Suppressor macrophage treated with lipopolysaccharide for 4 hours (primary cell): ENCODE results near the gene DNAJC10.
"Not testable (repeated sequence)": the region's sequence is repeated elsewhere in the genome, so short reads cannot be mapped to it uniquely, and the experiment has no call there.

Source experiments
- DNase-seq: peaks from one replicate; pipeline ENCODE4 v3.0.0-alpha.2; 2020

The DNAJC10 gene

DNA sequence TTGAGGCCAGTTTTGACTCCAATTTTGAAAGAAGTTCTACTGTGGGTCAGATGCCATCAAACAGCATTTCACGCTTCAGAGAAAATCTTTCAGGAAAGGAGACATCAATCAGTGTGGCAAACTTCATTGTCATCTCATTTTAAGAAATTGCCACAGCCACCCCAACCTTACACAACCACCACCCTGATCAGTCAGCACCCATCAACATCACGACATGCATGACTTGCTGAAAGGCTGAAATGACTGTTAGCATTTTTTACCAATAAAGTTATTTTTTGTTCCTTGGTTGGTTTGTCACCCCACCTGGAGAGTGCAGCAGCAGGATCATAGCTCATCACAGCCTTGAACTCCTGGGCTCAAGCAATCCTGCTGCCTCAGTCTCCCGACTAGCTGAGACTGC, 10.4 kb downstream of the DNAJC10 start:
- no peak for DNase-seq

DNA sequence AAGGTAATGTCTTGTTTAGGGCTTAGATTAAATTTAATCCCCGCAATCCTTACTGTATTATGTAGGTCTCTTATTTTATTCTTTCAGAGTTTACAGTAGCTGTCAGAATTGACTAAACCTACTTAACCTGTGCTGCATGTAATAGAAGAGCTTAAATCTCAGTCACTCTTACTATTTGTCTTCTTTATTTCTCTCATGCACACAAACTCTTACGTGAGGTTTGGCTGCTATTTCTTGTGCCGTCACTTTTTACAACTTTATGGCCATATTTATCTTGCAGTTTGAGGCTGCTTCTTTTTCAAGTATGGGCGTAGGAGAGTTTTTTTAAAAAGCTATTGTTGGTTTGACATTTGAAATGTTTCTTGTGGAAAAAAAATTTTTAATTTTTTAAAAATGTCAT, 12.0 kb downstream of the DNAJC10 start:
- DNase-seq, result no peak

GRCh38 chr2:182729710-182730339, 13.8 kb downstream of the DNAJC10 start:
- no peak for DNase-seq

GRCh38 chr2:182730486-182730885, 14.4 kb downstream of the DNAJC10 start:
- no peak for DNase-seq

GRCh38 chr2:182732736-182733135, 16.7 kb downstream of the DNAJC10 start:
- DNase-seq, result no peak

DNA sequence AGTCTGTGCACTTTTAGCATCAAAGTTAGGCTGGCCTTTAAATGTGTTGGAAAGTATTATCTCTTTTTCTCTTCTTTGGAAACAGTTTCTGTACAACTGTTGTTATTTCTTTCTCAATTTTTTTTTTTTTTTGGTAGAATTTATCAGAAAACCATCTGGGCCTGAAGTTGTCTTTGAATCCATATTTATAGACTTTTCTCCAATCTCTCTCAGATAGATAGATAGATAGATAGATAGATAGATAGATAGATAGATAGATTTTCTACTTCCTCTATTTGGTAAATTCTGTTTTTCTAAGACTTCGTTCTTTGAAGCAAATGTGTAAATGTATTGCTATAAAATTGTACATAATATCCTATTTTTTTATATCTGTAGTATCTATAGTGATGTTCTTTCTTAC, 17.5 kb downstream of the DNAJC10 start:
- DNase-seq, result no peak

DNA sequence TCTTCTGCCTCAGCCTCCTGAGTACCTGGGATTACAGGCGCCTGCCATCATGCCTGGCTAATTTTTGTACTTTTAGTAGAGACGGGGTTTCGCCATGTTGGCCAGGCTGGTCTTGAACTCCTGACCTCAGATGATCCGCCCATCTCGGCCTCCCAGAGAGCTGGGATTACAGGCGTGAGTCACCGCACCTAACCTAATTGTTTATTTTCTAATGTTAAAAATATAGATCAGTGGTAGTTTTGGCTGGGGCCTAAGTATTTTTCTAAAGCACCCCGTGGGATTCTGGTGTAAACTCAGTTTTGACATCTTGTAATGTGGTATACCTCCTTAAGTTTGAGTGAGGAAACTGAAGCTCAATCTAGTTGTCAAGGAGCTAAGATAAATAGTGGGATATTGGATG, 20.8 kb downstream of the DNAJC10 start:
- not testable (repeated sequence) for DNase-seq

DNA sequence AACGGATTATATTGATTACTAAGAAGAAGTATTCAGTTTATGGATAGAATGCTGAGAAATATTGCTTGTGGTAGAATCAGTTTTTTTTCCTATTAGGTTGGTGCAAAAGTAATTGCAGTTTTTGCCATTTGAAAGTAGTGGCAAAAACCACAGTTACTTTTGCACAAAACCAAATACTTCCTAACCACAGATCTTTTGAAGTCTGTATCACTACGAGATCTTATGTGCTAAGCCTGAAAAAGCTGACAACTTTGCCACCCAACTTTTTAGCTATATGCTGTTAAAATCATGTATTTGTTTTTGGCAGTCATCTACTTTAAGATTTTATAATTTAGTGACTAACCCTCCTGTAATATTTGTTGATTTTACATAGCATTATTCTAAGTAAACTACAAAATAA, 24.6 kb downstream of the DNAJC10 start:
- no peak for DNase-seq

GRCh38 chr2:182741620-182742019, 25.6 kb downstream of the DNAJC10 start:
- no peak for DNase-seq

DNA sequence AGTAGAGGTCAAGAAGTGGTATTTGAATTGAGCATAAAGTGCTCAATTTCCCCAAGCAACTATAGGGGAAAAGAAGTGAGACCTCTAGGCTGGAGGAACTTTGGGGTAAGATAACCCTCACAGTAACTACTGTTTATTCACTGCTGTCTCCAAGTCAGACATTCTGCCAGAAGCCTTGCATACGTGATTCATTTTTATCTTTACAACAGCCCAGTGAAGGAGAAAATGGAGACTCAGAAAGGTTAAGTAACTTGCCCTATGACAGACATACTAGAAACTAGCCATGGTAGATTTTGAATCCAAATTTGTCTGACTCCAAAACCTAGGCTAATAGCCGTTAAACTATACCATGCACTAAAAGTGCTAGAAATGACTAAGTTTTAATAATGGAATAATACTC, 28.4 kb downstream of the DNAJC10 start:
- no peak for DNase-seq

- no peak for DNase-seq
These were observed 29.0 kb downstream of the DNAJC10 start for GRCh38 chr2:182745061-182745460.

GRCh38 chr2:182745894-182746293, 29.8 kb downstream of the DNAJC10 start:
- DNase-seq, result not testable (repeated sequence)

GRCh38 chr2:182754231-182754630, 38.2 kb downstream of the DNAJC10 start:
- no peak for DNase-seq

- DNase-seq, result no peak
These were observed 42.3 kb downstream of the DNAJC10 start for GRCh38 chr2:182758379-182758778.

- no peak for DNase-seq
These were observed 45.8 kb downstream of the DNAJC10 start for GRCh38 chr2:182761903-182762302.

- DNase-seq, result peak; percentile 23
These were observed 47.4 kb downstream of the DNAJC10 start for GRCh38 chr2:182763311-182763912.

GRCh38 chr2:182766626-182767025, 50.6 kb downstream of the DNAJC10 start:
- no peak for DNase-seq

- DNase-seq, result no peak
These were observed 51.5 kb downstream of the DNAJC10 start for GRCh38 chr2:182767578-182767977.

GRCh38 chr2:182768950-182769349, 52.9 kb downstream of the DNAJC10 start:
- not testable (repeated sequence) for DNase-seq

- DNase-seq, result no peak
These were observed 63.3 kb downstream of the DNAJC10 start for GRCh38 chr2:182779323-182779722.

DNA sequence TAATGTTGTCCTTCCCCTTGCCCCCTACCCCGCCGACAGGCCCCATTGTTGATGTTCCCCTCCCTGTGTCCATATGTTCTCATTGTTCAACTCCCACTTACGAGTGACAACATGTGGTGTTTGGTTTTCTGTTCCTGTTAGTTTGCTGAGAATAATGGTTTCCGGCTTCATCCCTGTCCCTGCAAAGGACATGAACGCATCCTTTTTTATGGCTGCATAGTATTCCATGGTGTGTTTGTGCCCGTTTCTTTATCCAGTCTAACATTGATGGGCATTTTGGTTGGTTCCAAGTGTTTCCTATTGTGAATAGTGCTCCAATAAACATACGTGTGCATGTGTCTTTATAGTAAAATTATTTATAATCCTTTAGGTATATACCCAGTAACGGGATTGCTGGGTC, 65.0 kb downstream of the DNAJC10 start:
- DNase-seq, result not testable (repeated sequence)

DNA sequence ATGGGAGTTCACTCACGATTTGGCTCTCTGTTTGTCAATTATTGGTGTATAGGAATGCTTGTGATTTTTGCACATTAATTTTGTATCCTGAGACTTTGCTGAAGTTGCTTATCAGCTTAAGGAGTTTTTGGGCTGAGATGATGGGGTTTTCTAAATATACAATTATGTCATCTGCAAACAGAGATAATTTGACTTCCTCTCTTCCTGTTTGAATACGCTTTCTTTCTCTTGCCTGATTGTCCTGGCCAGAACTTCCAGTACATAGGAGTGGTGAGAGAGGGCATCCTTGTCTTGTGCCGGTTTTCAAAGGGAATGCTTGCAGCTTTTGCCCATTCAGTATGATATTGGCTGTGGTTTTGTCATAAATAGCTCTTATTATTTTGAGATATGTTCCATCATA, 66.6 kb downstream of the DNAJC10 start:
- DNase-seq, result not testable (repeated sequence)

DNA sequence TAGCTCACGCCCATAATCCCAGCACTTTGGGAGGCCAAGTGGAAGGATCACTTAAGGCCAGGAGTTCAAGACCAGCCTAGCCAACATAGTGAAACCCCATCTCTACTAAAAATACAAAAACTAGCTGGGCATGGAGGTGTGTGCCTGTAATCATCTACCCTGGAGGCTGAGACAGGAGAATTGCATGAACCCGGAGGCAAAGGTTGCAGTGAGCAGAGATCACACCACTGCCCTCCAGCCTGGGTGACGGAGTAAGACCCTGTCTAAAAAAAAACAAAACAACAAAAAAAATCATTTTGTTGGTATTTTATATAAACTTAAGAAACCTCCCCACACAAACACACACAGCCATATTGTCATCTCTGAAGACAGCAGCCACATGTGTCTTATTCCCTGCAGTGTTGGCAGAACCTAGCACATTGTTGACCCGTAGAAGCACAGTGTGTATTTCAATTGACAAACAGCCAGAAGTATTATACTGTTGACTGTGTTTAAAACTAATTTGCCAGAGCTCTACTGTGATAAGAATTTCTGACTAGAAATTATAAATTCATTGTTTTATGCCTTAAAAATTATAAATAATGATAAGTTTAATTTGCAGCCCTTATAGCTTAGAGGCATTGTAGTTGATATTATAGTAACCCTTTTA, 68.1 kb downstream of the DNAJC10 start:
- no peak for DNase-seq

GRCh38 chr2:182784777-182785176, 68.7 kb downstream of the DNAJC10 start:
- DNase-seq, result peak; percentile 2

DNA sequence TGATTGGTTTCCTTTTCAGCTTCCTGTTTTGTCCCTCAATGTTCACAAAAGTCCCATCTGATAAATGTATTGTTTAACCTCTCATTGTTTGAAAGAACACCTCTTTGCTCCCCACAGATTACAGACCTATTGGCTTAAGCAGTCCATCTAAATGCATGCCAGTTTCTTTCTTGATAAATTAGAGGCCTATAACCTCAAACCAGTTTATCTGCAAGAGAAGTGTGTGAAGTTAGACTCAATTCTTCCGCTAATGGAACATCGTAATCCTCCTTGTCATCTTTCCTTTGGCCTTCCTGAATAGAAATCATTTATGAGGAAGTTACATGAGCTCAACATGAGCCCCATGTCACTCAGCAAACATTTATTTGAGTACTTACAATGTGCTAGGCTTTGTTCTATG, 76.4 kb downstream of the DNAJC10 start:
- DNase-seq, result no peak
